GM18870 (cell line): ENCODE measurements around the gene CD48.

Experiments
- ATAC-seq: cut with Tn5 transposase; IDR thresholded peaks from one replicate; pipeline ENCODE4 v1.9.1; 2021; ENCODE audit warnings: moderate library complexity; ENCODE audit not compliant: unreplicated experiment

Gene CD48

GRCh38 chr1:160711602-160712311 is at the start of gene CD48:
TSS of gene CD48 (minus strand) at chr1:160711822. CDS start at chr1:160711763, 59 bp downstream.
- peak; percentile 38 for ATAC-seq

GRCh38 chr1:160761046-160761445 is 49.4 kb upstream of the CD48 start:
- no peak for ATAC-seq

GRCh38 chr1:160759740-160760139 is 48.1 kb upstream of the CD48 start:
- ATAC-seq = no peak

- ATAC-seq = no peak
These were observed 46.9 kb upstream of the CD48 start for GRCh38 chr1:160758521-160758920.

GRCh38 chr1:160756849-160757201 is 45.2 kb upstream of the CD48 start:
- ATAC-seq = no peak

- no peak for ATAC-seq
These were observed 44.6 kb upstream of the CD48 start for GRCh38 chr1:160755911-160756848.

- no peak for ATAC-seq
These were observed 43.8 kb upstream of the CD48 start for GRCh38 chr1:160755461-160755860.

- ATAC-seq = no peak
These were observed 42.0 kb upstream of the CD48 start for GRCh38 chr1:160753594-160753993.

GRCh38 chr1:160752924-160753323 is 41.3 kb upstream of the CD48 start:
- ATAC-seq = no peak

DNA sequence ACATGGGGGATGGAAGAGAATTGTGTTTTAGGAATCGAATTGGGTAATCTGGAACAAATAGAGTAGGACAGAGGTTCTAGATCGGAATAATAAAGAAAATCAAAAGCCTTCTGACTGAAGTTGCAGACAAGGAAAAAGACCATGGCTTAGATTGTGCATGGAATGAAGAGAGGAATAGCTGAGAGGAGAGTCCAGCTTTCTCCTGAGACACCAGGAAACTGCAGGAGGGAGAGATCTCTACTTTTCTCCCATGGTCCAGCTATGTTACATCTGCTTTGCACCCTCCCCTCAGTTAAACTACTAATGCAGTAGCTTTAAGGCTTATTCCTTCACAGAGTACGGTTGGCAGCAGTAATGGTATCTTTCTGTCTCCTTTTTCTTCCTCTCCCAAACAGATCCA is 40.8 kb upstream of the CD48 start:
- no peak for ATAC-seq

DNA sequence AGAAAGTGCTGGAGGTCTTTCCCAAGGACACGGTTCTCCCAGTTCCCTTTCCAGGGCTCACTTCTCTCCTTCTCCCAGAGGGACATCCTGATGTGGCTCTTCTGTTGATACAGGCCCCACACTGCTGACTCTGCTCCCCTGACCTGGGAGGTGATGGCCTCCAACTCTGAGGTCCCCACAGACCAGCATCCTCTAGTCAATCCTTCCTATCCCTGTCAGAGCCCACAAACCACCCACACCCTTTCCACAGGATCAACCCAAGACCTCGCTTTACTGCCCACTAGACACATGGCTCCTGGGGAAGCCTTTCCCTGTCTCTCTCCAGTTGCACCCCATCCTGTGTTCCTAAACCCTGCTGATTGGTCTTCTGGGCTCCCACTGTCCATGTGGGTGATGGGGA is 39.0 kb upstream of the CD48 start:
- no peak for ATAC-seq

DNA sequence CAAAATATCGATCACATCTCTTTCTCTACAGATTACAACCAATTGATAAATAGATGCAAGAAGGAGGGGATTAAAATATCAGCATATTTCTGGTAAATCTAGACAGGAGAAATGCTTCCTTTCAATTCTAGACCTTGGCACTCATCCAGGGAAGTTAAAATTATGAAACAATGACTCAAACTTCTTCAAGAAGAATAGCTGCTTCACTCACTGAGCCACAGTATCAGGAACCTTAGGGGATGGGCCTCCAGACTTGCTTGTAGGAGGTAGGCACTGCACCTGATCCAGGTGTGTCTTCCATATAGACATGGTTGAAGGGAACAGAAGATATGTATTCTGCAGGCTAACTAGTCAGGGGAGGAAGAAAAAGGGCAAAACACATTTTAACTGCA is 37.3 kb upstream of the CD48 start:
- ATAC-seq = no peak

DNA sequence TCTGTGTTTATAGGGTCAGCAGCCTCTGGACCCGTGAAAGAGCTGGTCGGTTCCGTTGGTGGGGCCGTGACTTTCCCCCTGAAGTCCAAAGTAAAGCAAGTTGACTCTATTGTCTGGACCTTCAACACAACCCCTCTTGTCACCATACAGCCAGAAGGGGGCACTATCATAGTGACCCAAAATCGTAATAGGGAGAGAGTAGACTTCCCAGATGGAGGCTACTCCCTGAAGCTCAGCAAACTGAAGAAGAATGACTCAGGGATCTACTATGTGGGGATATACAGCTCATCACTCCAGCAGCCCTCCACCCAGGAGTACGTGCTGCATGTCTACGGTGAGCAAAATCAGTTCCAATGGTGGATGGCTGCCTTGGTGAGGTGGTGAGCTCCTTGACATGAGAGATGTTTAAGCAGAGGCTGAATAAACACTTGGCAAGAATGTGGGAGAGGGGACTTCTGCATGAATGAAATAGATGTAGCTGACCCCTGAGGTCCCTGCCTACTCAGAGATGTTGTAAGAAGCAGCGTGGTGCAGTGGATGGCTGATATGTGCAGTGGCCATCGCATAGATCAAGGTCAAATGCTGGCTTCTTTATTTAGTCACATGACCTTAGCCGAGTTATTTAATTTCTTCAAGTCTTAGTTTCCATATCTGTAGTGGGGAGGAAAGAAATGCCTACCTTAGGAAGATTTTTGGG is 36.7 kb upstream of the CD48 start:
- no peak for ATAC-seq

- ATAC-seq = no peak
These were observed 36.1 kb upstream of the CD48 start for GRCh38 chr1:160747717-160748116.

GRCh38 chr1:160746836-160747500 is 35.3 kb upstream of the CD48 start:
- no peak for ATAC-seq

DNA sequence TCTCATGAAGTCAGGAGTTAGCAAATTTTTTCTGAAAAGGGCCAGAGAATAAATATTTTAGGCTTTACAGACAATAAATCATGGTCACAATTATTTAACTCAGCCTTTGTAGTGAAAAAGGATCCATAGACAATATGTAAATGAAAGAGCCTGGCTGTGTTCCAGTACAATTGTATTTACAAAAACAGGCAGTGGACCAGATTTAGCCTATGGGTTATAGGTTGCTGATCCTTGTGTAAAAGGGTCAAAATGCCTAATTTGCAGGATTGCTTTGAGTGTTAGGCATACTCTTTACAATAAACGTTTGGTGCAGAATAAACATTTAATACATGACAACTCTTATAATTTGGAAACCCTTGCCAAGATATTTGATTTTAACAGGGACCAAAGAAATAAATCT is 33.9 kb upstream of the CD48 start:
- ATAC-seq = no peak

DNA sequence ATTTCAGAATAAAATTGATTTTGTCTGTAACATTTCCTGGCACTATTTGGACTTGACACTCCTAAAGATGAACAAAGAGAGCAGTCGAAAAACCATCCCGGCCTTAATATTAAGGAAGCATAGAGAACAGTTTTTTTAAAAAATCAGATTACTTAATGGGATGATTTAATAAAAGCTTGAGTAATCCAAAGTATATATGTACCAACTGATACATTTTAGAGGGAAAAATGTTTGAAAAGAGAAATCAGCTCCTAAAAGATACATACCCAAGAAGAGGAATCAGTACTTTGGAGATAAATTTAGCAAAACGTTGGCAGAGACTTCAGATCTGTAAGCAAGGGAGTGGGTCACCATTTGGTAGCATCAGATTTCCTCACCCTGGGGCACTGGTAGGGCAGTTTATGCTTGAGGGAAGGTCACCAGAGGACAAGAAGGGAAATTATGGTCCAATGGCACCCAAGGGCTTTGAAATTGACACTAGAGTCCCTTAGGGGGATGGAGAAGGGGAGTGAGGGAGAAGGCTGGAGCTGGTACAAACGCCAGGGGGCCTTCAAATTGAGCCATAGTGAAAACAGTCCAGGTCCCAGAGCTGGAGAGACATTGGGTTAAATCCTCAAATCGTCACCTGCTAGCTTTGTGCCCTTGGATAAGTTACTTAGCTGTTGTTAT is 33.4 kb upstream of the CD48 start:
- ATAC-seq = no peak

DNA sequence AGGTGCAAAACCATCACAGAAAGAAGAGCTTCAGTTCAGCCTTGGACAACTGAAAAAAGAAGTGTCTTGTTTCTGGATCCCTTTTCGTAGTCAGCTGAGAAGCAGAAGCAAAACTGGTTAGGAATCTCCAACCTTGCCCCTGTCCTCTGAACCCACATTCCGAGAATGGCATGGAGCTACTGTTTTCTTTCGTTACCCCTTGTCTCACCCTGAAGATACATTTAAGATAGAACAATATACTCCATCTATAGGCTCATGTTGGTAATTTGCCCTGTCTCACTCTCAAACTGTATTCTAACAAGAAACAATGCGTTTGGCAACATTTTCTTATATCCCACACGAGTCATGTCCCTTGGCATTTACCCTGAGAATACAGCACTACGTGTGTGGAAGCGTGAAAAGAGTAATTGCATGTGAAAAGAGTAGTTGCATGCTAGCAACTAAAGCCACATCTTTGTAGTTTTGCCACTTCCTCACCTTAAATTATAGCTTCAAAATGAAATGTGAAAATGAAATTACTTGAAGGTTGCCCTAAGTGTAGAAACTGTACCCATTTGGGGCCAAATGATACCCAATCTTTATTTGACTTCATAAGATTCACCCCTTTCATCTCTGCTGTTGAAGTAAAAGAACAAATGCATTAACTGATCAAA is 32.7 kb upstream of the CD48 start:
- ATAC-seq = no peak

- no peak for ATAC-seq
These were observed 31.6 kb upstream of the CD48 start for GRCh38 chr1:160743266-160743665.
